Measurements from ENCODE around the gene GALNTL6. TPM values are rescaled to one million over a fixed set of nuclear protein-coding genes. Genes with fewer than 3 reads are reported as not detected.

GALNTL6 gene
- total RNA-seq, 1 experiment from 2014 or later: not detected

DNA sequence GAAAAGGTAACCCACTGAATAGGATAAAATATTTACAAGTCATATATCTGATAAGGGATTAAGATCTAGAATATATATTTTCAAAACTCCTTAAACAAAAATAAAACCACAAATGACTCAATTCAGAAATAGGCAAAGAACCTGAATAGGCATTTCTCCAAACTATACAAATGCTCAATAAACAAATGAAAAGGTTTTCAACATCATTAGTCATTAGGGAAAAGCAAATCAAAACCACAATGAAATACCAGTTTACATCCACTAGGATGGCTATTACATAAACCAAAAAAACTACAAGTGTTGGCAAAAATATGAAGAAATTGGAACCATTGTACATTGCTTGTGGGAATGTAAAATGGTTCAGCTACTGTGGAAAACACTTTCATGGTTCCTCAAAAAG, 1188.4 kb downstream of the GALNTL6 start:
- DNase-seq: no peak
- no peaks in the 10 kb centered on the region for H3K23me2 ChIP-seq (ENCODE audit: insufficient read length, low read depth, low read length, poor library complexity, severe bottlenecking)
- H3K14ac ChIP-seq (ENCODE audit: insufficient read depth, low read length): no peak overlapping the region
- no peak overlapping the region for H3K4ac ChIP-seq (ENCODE audit: low read depth, low read length)
- TF ChIP-seq, protein P1, sequence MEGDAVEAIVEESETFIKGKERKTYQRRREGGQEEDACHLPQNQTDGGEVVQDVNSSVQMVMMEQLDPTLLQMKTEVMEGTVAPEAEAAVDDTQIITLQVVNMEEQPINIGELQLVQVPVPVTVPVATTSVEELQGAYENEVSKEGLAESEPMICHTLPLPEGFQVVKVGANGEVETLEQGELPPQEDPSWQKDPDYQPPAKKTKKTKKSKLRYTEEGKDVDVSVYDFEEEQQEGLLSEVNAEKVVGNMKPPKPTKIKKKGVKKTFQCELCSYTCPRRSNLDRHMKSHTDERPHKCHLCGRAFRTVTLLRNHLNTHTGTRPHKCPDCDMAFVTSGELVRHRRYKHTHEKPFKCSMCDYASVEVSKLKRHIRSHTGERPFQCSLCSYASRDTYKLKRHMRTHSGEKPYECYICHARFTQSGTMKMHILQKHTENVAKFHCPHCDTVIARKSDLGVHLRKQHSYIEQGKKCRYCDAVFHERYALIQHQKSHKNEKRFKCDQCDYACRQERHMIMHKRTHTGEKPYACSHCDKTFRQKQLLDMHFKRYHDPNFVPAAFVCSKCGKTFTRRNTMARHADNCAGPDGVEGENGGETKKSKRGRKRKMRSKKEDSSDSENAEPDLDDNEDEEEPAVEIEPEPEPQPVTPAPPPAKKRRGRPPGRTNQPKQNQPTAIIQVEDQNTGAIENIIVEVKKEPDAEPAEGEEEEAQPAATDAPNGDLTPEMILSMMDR (conservative IDR thresholded peaks at IDR 0.05): no peak
- no peak overlapping the region for H2BK15ac ChIP-seq (ENCODE audit: low read depth, low read length)
- no peak overlapping the region for H2AK5ac ChIP-seq (ENCODE audit: insufficient read length, low read length)
- no peak overlapping the region for H2BK12ac ChIP-seq (ENCODE audit: insufficient read length, low read depth, low read length)
- Mint-ChIP-seq H3K27ac (no peak overlapping the region), H3K27me3 (ENCODE audit: low read depth) (no peaks in the 10 kb centered on the region), H3K4me3 (no peak overlapping the region), H3K36me3 (ENCODE audit: insufficient read depth in 1 of 3, low read depth in 3 of 3) (no peaks in the 10 kb centered on the region), H3K9me3 (no peaks in the 10 kb centered on the region), H3K4me1 (peaks cover 5 to 8% of the 10 kb centered on the region in 2 experiments)
- H3K56ac ChIP-seq (ENCODE audit: insufficient read length, low read depth, low read length): no peak overlapping the region
- H3K23ac ChIP-seq (ENCODE audit: insufficient read length, low read depth, low read length): no peak overlapping the region
- no peak overlapping the region for H3T11ph ChIP-seq (ENCODE audit: low read length)
- H3K79me2 ChIP-seq (ENCODE audit: insufficient read depth, low read length): no peaks in the 10 kb centered on the region
- no peak overlapping the region for H4K91ac ChIP-seq (ENCODE audit: insufficient read length, low read depth, low read length)
- H3K9ac ChIP-seq (ENCODE audit: extremely low read depth, insufficient read length, low read length): no peak overlapping the region
- no peak overlapping the region for H4K8ac ChIP-seq (replicated peaks; ENCODE audit: insufficient read length, low read depth, low read length)
- H3K27ac ChIP-seq (ENCODE audit: insufficient read length, low read depth, low read length): no peak overlapping the region
- H3K79me1 ChIP-seq (ENCODE audit: insufficient read depth, low read depth, low read length, poor library complexity, severe bottlenecking): no peaks in the 10 kb centered on the region
- H3K18ac ChIP-seq (ENCODE audit: insufficient read length, low read depth, low read length): no peak overlapping the region
- no peak overlapping the region for H2BK120ac ChIP-seq (ENCODE audit: low read depth, low read length, poor library complexity, severe bottlenecking)
- H3K4me1 ChIP-seq (ENCODE audit: insufficient read depth, low read length): no peaks in the 10 kb centered on the region; the same call in 1 of the 2 replicates
- H3K9me3 ChIP-seq (ENCODE audit: control insufficient read depth, low read depth, low read length): no peaks in the 10 kb centered on the region
- no peak overlapping the region for H2BK5ac ChIP-seq (ENCODE audit: insufficient read length, low read length)
- H2AFZ ChIP-seq (ENCODE audit: low read length): no peak overlapping the region
- H4K20me1 ChIP-seq (ENCODE audit: control insufficient read depth, insufficient read depth, insufficient read length): no peaks in the 10 kb centered on the region
- H2BK20ac ChIP-seq (ENCODE audit: low read depth, low read length, poor library complexity, severe bottlenecking): no peak overlapping the region
- H3K27me3 ChIP-seq (ENCODE audit: insufficient read depth, low read length): no peaks in the 10 kb centered on the region
- H3K4me2 ChIP-seq (ENCODE audit: insufficient read depth, insufficient read length, low read length): no peak overlapping the region
- no peak overlapping the region for H4K5ac ChIP-seq (ENCODE audit: insufficient read length, low read depth, low read length)
